GM23338 (cell line): ENCODE data around the gene CCDC85B. TPM values are rescaled to one million over a fixed set of nuclear protein-coding genes. Genes with fewer than 3 reads are reported as not detected.
A peak's percentile ranks its signal among the peaks of the same experiment; 100 is the strongest.

Experiments used
- ATAC-seq: fragments of 200-7000 bp; cut with Tn5 transposase; 3 replicates; pipeline ENCODE4 v1.9.1; 2020
- DNase-seq: peaks from one replicate; pipeline ENCODE4 v3.0.0-alpha.2; 2015; ENCODE audit warnings: low spot score
- H2AFZ ChIP-seq: fragments of 200-600 bp; sonication (generic); 2 replicates; pipeline ENCODE4 v1.8.0; 2016; ENCODE audit warnings: antibody characterized with exemption, mild to moderate bottlenecking, moderate library complexity
- H3F3A ChIP-seq: fragments of 200-600 bp; sonication (generic); replicated peaks from 2 replicates; pipeline ENCODE4 v1.8.0; 2017; ENCODE audit warnings: antibody characterized with exemption, mixed run types, low read depth
- H3K27ac ChIP-seq: fragments of 200-600 bp; sonication (generic); 2 replicates; pipeline ENCODE4 v1.6.1; 2016; ENCODE audit warnings: low read depth
- H3K27me3 ChIP-seq: fragments of 200-600 bp; sonication (generic); 2 replicates; pipeline ENCODE4 v1.8.0; 2016; ENCODE audit warnings: mild to moderate bottlenecking, mixed run types, moderate library complexity; ENCODE audit not compliant: insufficient read depth
- H3K36me3 ChIP-seq: fragments of 200-600 bp; sonication (generic); 2 replicates; pipeline ENCODE4 v1.8.0; 2016; ENCODE audit warnings: mild to moderate bottlenecking; ENCODE audit not compliant: insufficient read depth
- H3K4me1 ChIP-seq: fragments of 200-600 bp; sonication (generic); 2 replicates; pipeline ENCODE4 v1.8.0; 2016; ENCODE audit warnings: mild to moderate bottlenecking, moderate library complexity; ENCODE audit not compliant: insufficient read depth
- H3K4me2 ChIP-seq: fragments of 200-600 bp; sonication (generic); 2 replicates; pipeline ENCODE4 v1.7.1; 2017; ENCODE audit warnings: mixed run types
- H3K4me3 ChIP-seq: fragments of 200-600 bp; sonication (generic); 2 replicates; pipeline ENCODE4 v1.6.1; 2016; ENCODE audit warnings: mixed run types
- H3K79me2 ChIP-seq: fragments of 200-600 bp; sonication (generic); replicated peaks from 2 replicates; pipeline ENCODE4 v1.8.0; 2017; ENCODE audit warnings: mild to moderate bottlenecking; ENCODE audit not compliant: insufficient read depth
- H3K9me2 ChIP-seq: fragments of 200-600 bp; sonication (generic); 2 replicates; pipeline ENCODE4 v1.8.0; 2017; ENCODE audit not compliant: insufficient read depth
- H4K20me1 ChIP-seq: fragments of 200-600 bp; sonication (generic); replicated peaks from 2 replicates; pipeline ENCODE4 v1.8.0; 2017; ENCODE audit warnings: mild to moderate bottlenecking; ENCODE audit not compliant: insufficient read depth
- H3K27ac Mint-ChIP-seq: 2 replicates; pipeline ENCODE4 v1.8.0; 2020; ENCODE audit warnings: inconsistent platforms, mild to moderate bottlenecking, moderate library complexity, mixed read lengths
- H3K27me3 Mint-ChIP-seq: 3 replicates; pipeline ENCODE4 v1.8.0; 2022; ENCODE audit warnings: low read depth, mild to moderate bottlenecking, moderate library complexity, mixed read lengths, inconsistent platforms; ENCODE audit not compliant: insufficient read depth, poor library complexity
- H3K36me3 Mint-ChIP-seq: 3 replicates; pipeline ENCODE4 v1.8.0; 2021; ENCODE audit warnings: low read depth, mild to moderate bottlenecking, inconsistent platforms, moderate library complexity, mixed read lengths
- H3K4me1 Mint-ChIP-seq: 3 replicates; pipeline ENCODE4 v1.8.0; 2020; ENCODE audit warnings: mild to moderate bottlenecking, inconsistent platforms, mixed read lengths
- H3K4me3 Mint-ChIP-seq: 3 replicates; pipeline ENCODE4 v1.8.0; 2021; ENCODE audit warnings: moderate library complexity, mild to moderate bottlenecking, inconsistent platforms, mixed read lengths
- H3K9me3 Mint-ChIP-seq: 3 replicates; pipeline ENCODE4 v1.8.0; 2020; ENCODE audit warnings: moderate library complexity, mild to moderate bottlenecking, inconsistent platforms, mixed read lengths
- CREB1 ChIP-seq: fragments of 250-450 bp; sonication (Bioruptor Pico); IDR thresholded peaks from 2 replicates; pipeline ENCODE4 v1.5.0; 2020; ENCODE audit warnings: low read depth, mild to moderate bottlenecking, moderate library complexity
- CTCF ChIP-seq, 2 experiments: fragments of 200-600 bp in 1 of 2; sonication (generic) in 1 of 2; conservative IDR thresholded peaks; 2 replicates each; pipeline versions ENCODE4 v1.5.1 to v1.6.1; 2016 to 2017; ENCODE audit warnings: antibody characterized with exemption in 2 of 2, low read depth in 2 of 2, mild to moderate bottlenecking in 2 of 2, moderate library complexity in 1 of 2
- ETS1 ChIP-seq: IDR thresholded peaks from 2 replicates; pipeline ENCODE4 v1.6.1; 2016; ENCODE audit warnings: antibody characterized with exemption
- EZH2 ChIP-seq: fragments of 200-600 bp; sonication (generic); IDR thresholded peaks from one replicate; pipeline ENCODE4 v1.8.0; 2017; ENCODE audit warnings: antibody characterized with exemption, mild to moderate bottlenecking, low read depth; ENCODE audit not compliant: unreplicated experiment
- EZH2phosphoT487 ChIP-seq: fragments of 200-600 bp; sonication (generic); IDR thresholded peaks from one replicate; pipeline ENCODE4 v1.8.1; 2018; ENCODE audit warnings: antibody characterized with exemption; ENCODE audit not compliant: unreplicated experiment
- JUNB ChIP-seq: IDR thresholded peaks from one replicate; pipeline ENCODE4 v1.6.1; 2016; ENCODE audit warnings: antibody characterized with exemption; ENCODE audit not compliant: unreplicated experiment
- NANOG ChIP-seq: IDR thresholded peaks from 2 replicates; pipeline ENCODE4 v1.6.1; 2016; ENCODE audit warnings: antibody characterized with exemption, borderline replicate concordance
- POLR2AphosphoS5 ChIP-seq: IDR thresholded peaks from 2 replicates; pipeline ENCODE4 v1.6.1; 2016; ENCODE audit warnings: antibody characterized with exemption, low read depth
- REST ChIP-seq: IDR thresholded peaks from one replicate; pipeline ENCODE4 v1.6.1; 2018; ENCODE audit warnings: antibody characterized with exemption; ENCODE audit not compliant: unreplicated experiment
- STAT1 ChIP-seq: IDR thresholded peaks from one replicate; pipeline ENCODE4 v1.6.1; 2016; ENCODE audit warnings: antibody characterized with exemption; ENCODE audit not compliant: unreplicated experiment
- ZNF114 ChIP-seq: fragments of 250-450 bp; sonication (Bioruptor Pico); IDR thresholded peaks from 2 replicates; pipeline ENCODE4 v1.5.0; 2020; ENCODE audit warnings: mild to moderate bottlenecking, moderate library complexity
- ZNF331 ChIP-seq: fragments of 250-450 bp; sonication (Bioruptor Pico); IDR thresholded peaks from 2 replicates; pipeline ENCODE4 v1.5.0; 2020; ENCODE audit warnings: low read depth, mild to moderate bottlenecking, moderate library complexity
- ZNF462 ChIP-seq: fragments of 250-450 bp; sonication (Bioruptor Pico); IDR thresholded peaks from 2 replicates; pipeline ENCODE4 v1.5.0; 2020; ENCODE audit warnings: mild to moderate bottlenecking, moderate library complexity
- polyA plus RNA-seq: library from polyadenylated mRNA; unstranded; fragments of >200 nt; fragmentation: Nextera tagmentation; extraction: Ambion mirVana; gene quantifications from 2 replicates; pipeline ENCODE4 v1.2.1, GENCODE V29; 2016
- total RNA-seq: library from RNA; depleted of rRNA; stranded (reverse); fragments of >200 nt; shearing (Covaris generic); gene quantifications from 2 replicates; pipeline ENCODE4 v1.2.3, GENCODE V29; 2014

CCDC85B gene
- total and polyA plus RNA-seq, 2 experiments from 2014 or later, result 54.5 to 66.3 TPM

GRCh38 chr11:65885808-65886536 lies 4.5 kb upstream of the CCDC85B start:
- peaks cover 2% of the 10 kb centered on the region; the same call in 1 of the 3 replicates for H3K9me3 Mint-ChIP-seq
- no peak overlapping the region for H3K27ac Mint-ChIP-seq
- Histone ChIP-seq H3K9me2 (no peaks in the 10 kb centered on the region), H3K4me1 (peaks cover 20% of the 10 kb centered on the region), H3K4me3 (no peak overlapping the region), H3K27me3 (peaks cover 15% of the 10 kb centered on the region), H3K4me2 (no peak overlapping the region), H3K27ac (no peak overlapping the region), H3K36me3 (peaks cover 14% of the 10 kb centered on the region; the same call in 1 of the 2 replicates), H4K20me1 (peaks cover 18% of the 10 kb centered on the region; the same call in 1 of the 2 replicates), H3F3A (peaks cover 39% of the 10 kb centered on the region), H2AFZ (no peak overlapping the region), H3K79me2 (0 out of 2 replicates have a peak, but pooled peaks cover 9% of the 10 kb centered on the region)
- ATAC-seq, result no peak
- H3K4me3 Mint-ChIP-seq, result peak overlapping the region; percentile 98; the same call in 2 of the 3 replicates
- peaks cover 25% of the 10 kb centered on the region for H3K27me3 Mint-ChIP-seq
- no peak for DNase-seq
- H3K36me3 Mint-ChIP-seq, result peaks cover 45% of the 10 kb centered on the region
- peaks cover 28% of the 10 kb centered on the region for H3K4me1 Mint-ChIP-seq
- no peak for TF ChIP-seq ETS1
- no peak for TF ChIP-seq ZNF331 (CRISPR knock-in tag)
- no peak for TF ChIP-seq POLR2AphosphoS5
- TF ChIP-seq ZNF114, result no peak
- TF ChIP-seq EZH2, result no peak
- TF ChIP-seq EZH2phosphoT487, result no peak
- TF ChIP-seq CTCF (conservative IDR thresholded peaks at IDR 0.05; ENCODE audit: low read depth in 2 of 2), result no peak
- TF ChIP-seq JUNB, result no peak
- TF ChIP-seq NANOG, result no peak
- TF ChIP-seq REST, result no peak
- no peak for TF ChIP-seq CREB1 (CRISPR knock-in tag)
- no peak for TF ChIP-seq ZNF462
- TF ChIP-seq STAT1, result no peak
